OCI-LY1 (cell line): Measurements from ENCODE around the gene SPCS1.

Experiments
- CTCF ChIP-seq: fragments of 200-600 bp; sonication (generic), shearing (Covaris generic); IDR thresholded peaks from 2 replicates; pipeline ENCODE4 v1.5.1; 2017; ENCODE audit warnings: mild to moderate bottlenecking, antibody characterized with exemption, low read length, moderate library complexity, mixed read lengths
- EZH2 ChIP-seq: fragments of 200-600 bp; sonication (generic), shearing (Covaris generic); IDR thresholded peaks from 2 replicates; pipeline ENCODE4 v1.8.0; 2017; ENCODE audit warnings: borderline replicate concordance, mixed run types, mild to moderate bottlenecking, antibody characterized with exemption, low read length, moderate library complexity, mixed read lengths

DNA sequence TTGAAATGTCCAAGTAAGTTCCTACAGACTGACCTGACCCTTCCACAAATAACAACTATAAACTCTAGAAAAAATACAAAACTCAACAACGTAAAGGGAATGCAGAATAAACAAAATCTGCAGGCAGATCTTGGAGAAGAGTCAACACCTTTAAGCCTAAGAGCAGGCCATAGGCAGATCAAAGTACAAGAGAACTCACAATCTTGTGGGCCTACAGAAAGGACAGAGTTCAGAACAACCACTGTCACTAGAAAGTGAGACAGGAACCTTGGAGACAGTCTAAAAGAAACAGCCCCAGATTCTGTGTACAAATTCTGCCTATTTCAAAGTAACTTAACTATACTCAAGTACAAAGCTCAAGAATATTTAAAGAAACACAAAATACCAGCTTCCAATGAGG is 33.8 kb downstream of the SPCS1 start:
- TF ChIP-seq CTCF: no peak
- no peak for TF ChIP-seq EZH2
